HepG2 (cell line): ENCODE data around the gene DOCK3. TPM values are rescaled to one million over a fixed set of nuclear protein-coding genes. Genes with fewer than 3 reads are reported as not detected.

Source experiments
- ATAC-seq: fragments of 200-7000 bp; cut with Tn5 transposase; 3 replicates; pipeline ENCODE4 v1.9.1; 2020; ENCODE audit warnings: mild to moderate bottlenecking, moderate library complexity
- BruUV-seq: library from RNA; stranded (reverse); fragments of 400-500 nt; replicated peaks from 2 replicates; lab custom pipeline; 2021; lab: Mats Ljungman, UMichigan
- CTCF ChIA-PET: fragments of 300-600 bp; formaldehyde crosslinking; extraction: SDS; loops from one replicate; lab custom pipeline; 2021; ENCODE audit warnings: low total read pairs, inconsistent platforms, low intra/inter-chr PET ratio; lab: Yijun Ruan, JAX
- POLR2A ChIA-PET: fragments of 350-600 bp; sonication (Branson Sonifier 250); formaldehyde crosslinking; loops from one replicate; lab custom pipeline; 2020; ENCODE audit warnings: antibody characterized with exemption, inconsistent platforms; lab: Yijun Ruan, JAX
- DNase-seq: peaks from one replicate; pipeline ENCODE4 v3.0.0-alpha.2; 2015; ENCODE audit warnings: low spot score
- FAIRE-seq: peaks from 3 replicates; lab custom pipeline; 2011; peaks lifted over from hg19 to GRCh38; lab: Jason Lieb, UNC
- H2AFZ ChIP-seq: one replicate; pipeline ENCODE4 v1.6.1; 2011; ENCODE audit warnings: low read length, inconsistent platforms
- H3K27ac ChIP-seq: fragments of 300-600 bp; 3 replicates; pipeline ENCODE4 v1.8.0; 2011; ENCODE audit warnings: mixed run types, mild to moderate bottlenecking, mixed read lengths, low read length, inconsistent platforms; ENCODE audit not compliant: insufficient read depth; ENCODE audit errors: extremely low read length
- H3K27me3 ChIP-seq, 2 experiments: fragments of 200-600 bp in 1 of 2; 2 replicates in 1 of 2; 3 replicates in 1 of 2; pipeline versions ENCODE4 v1.6.0 to v1.8.0; 2011; ENCODE audit warnings: low read length in 2 of 2, mild to moderate bottlenecking in 2 of 2, moderate library complexity in 2 of 2, inconsistent platforms in 1 of 2; ENCODE audit not compliant: insufficient read depth in 2 of 2, control insufficient read depth in 1 of 2
- H3K36me3 ChIP-seq, 2 experiments: fragments of 200-600 bp in 1 of 2; replicated peaks in 1 of 2; 2 replicates in 1 of 2; 3 replicates in 1 of 2; pipeline versions ENCODE4 v1.5.1 to v1.8.0; 2011; ENCODE audit warnings: low read length in 2 of 2, inconsistent platforms in 1 of 2; ENCODE audit not compliant: insufficient read depth in 2 of 2, control insufficient read depth in 1 of 2
- H3K4me1 ChIP-seq: 2 replicates; pipeline ENCODE4 v1.5.1; 2012; ENCODE audit warnings: low read length, inconsistent platforms; ENCODE audit not compliant: insufficient read depth
- H3K4me2 ChIP-seq: 2 replicates; pipeline ENCODE4 v1.6.0; 2011; ENCODE audit warnings: low read depth, low read length, inconsistent platforms
- H3K4me3 ChIP-seq, 3 experiments: fragments of 200-600 bp in 1 of 3; sonication (generic), shearing (Covaris generic) in 1 of 3; replicated peaks in 1 of 3; 2 replicates each; pipeline ENCODE4 v1.5.1; 2011 to 2016; ENCODE audit warnings: low read length in 3 of 3, inconsistent platforms in 2 of 3, low read depth in 2 of 3, mild to moderate bottlenecking in 2 of 3, control low read depth in 1 of 3, mixed read lengths in 1 of 3; ENCODE audit not compliant: insufficient read depth in 1 of 3
- H3K79me2 ChIP-seq: one replicate; pipeline ENCODE4 v1.6.1; 2011; ENCODE audit warnings: low read length, inconsistent platforms; ENCODE audit not compliant: insufficient read depth
- H3K9ac ChIP-seq: 2 replicates; pipeline ENCODE4 v1.6.0; 2011; ENCODE audit warnings: mild to moderate bottlenecking, low read depth, low read length, inconsistent platforms; ENCODE audit not compliant: insufficient read depth
- H3K9me3 ChIP-seq: 2 replicates; pipeline ENCODE4 v1.5.1; 2012; ENCODE audit warnings: mild to moderate bottlenecking, low read length
- H4K20me1 ChIP-seq: 2 replicates; pipeline ENCODE4 v1.6.0; 2011; ENCODE audit warnings: inconsistent platforms, mild to moderate bottlenecking, low read length, moderate library complexity; ENCODE audit not compliant: insufficient read depth
- ATF7 ChIP-seq, 2 experiments: fragments of 450-650 bp in 1 of 2; sonication (generic) in 1 of 2; formaldehyde crosslinking in 1 of 2; IDR thresholded peaks; 2 replicates each; pipeline versions ENCODE4 v1.4.0 to v1.6.1; 2016 to 2020; ENCODE audit warnings: antibody characterized with exemption in 1 of 2, mild to moderate bottlenecking in 1 of 2, missing genetic modification reagents in 1 of 2
- BCL6 ChIP-seq: IDR thresholded peaks from 2 replicates; pipeline ENCODE4 v1.6.1; 2016; ENCODE audit warnings: missing genetic modification reagents, missing compliant biosample characterization
- FOXO1 ChIP-seq: sonication (generic); formaldehyde crosslinking; IDR thresholded peaks from 2 replicates; pipeline ENCODE4 v1.4.0; 2020; ENCODE audit warnings: missing genetic modification reagents
- MATR3 ChIP-seq: sonication (generic); formaldehyde crosslinking; IDR thresholded peaks from 2 replicates; pipeline ENCODE4 v1.4.0; 2020; ENCODE audit warnings: missing genetic modification reagents
- NAIF1 ChIP-seq: sonication (generic); formaldehyde crosslinking; IDR thresholded peaks from 2 replicates; pipeline ENCODE4 v1.5.0; 2020; ENCODE audit warnings: mild to moderate bottlenecking, missing genetic modification reagents, borderline replicate concordance
- RBAK ChIP-seq: sonication (generic); formaldehyde crosslinking; IDR thresholded peaks from 2 replicates; pipeline ENCODE4 v1.5.1; 2020; ENCODE audit warnings: mild to moderate bottlenecking, missing genetic modification reagents
- SKI ChIP-seq: fragments of 450-650 bp; IDR thresholded peaks from one replicate; pipeline ENCODE4 v1.6.1; 2018; ENCODE audit warnings: mild to moderate bottlenecking; ENCODE audit not compliant: partially characterized antibody
- TCF12 ChIP-seq, 2 experiments: fragments of 450-650 bp in 1 of 2; sonication (generic) in 1 of 2; formaldehyde crosslinking in 1 of 2; IDR thresholded peaks; 2 replicates each; pipeline versions ENCODE4 v1.6.1 to v1.8.0; 2017 to 2022; ENCODE audit warnings: antibody characterized with exemption in 1 of 2, mild to moderate bottlenecking in 1 of 2, missing genetic modification reagents in 1 of 2, moderate library complexity in 1 of 2
- XBP1 ChIP-seq: sonication (generic); formaldehyde crosslinking; IDR thresholded peaks from 2 replicates; pipeline ENCODE4 v1.5.0; 2020; ENCODE audit warnings: missing genetic modification reagents
- ZBTB38 ChIP-seq: sonication (generic); formaldehyde crosslinking; IDR thresholded peaks from 2 replicates; pipeline ENCODE4 v1.5.1; 2020; ENCODE audit warnings: mild to moderate bottlenecking, missing genetic modification reagents
- ZFAT ChIP-seq: sonication (generic); formaldehyde crosslinking; conservative IDR thresholded peaks from 2 replicates; pipeline ENCODE4 v1.8.1; 2023; ENCODE audit warnings: missing genetic modification reagents, inconsistent platforms
- ZNF572 ChIP-seq: sonication (generic); formaldehyde crosslinking; IDR thresholded peaks from 2 replicates; pipeline ENCODE4 v1.5.1; 2020; ENCODE audit warnings: mild to moderate bottlenecking, missing genetic modification reagents
- ZNF792 ChIP-seq: IDR thresholded peaks from 2 replicates; pipeline ENCODE4 v1.6.1; 2016
- ZNF879 ChIP-seq: sonication (generic); formaldehyde crosslinking; IDR thresholded peaks from 2 replicates; pipeline ENCODE4 v1.8.1; 2023; ENCODE audit warnings: missing genetic modification reagents
- WGBS: methylation state at CpG from one replicate; pipeline ENCODE4 v1.1.6; 2017; ENCODE audit warnings: low lambda C conversion rate; 5-methylcytosine and 5-hydroxymethylcytosine counted together
- in situ Hi-C: cut with HindIII; loops from 2 replicates; pipeline ENCODE4 v1.10.0; 2017; ENCODE audit warnings: low pct_unique_long_range_greater_than_20kb; ENCODE audit not compliant: extremely low pct_ligation_motif_present
- intact Hi-C: fragments of 100-400 bp; cut with micrococcal nuclease; formaldehyde crosslinking; loops from one replicate; pipeline ENCODE4 v1.10.0; 2022; ENCODE audit not compliant: unreplicated experiment
- polyA plus RNA-seq, 8 experiments: library from polyadenylated mRNA; depleted of rRNA in 3 of 8; stranded (reverse) in 7 of 8; unstranded in 1 of 8; fragments of >200 nt; fragmentation: Illumina TruSeq in 4 of 8; extraction: Trizol in 4 of 8; gene quantifications; 2 replicates each; pipeline versions ENCODE4 v1.2.1 to v1.2.3, GENCODE V29; 2011 to 2016; ENCODE audit warnings: low read depth in 4 of 8, missing spikeins in 1 of 8, mixed read lengths in 1 of 8; ENCODE audit not compliant: insufficient read depth in 1 of 8
- total RNA-seq, 5 experiments: library from RNA; depleted of rRNA; stranded (reverse); fragments of >200 nt; fragmentation: Illumina TruSeq; extraction: Trizol; gene quantifications; 2 replicates each; pipeline ENCODE4 v1.2.3, GENCODE V29; 2016; ENCODE audit warnings: low read depth in 1 of 5
- TF ChIP-seq, protein P1 (sequence below): sonication (generic); formaldehyde crosslinking; IDR thresholded peaks from 2 replicates; pipeline ENCODE4 v1.4.0; 2020; ENCODE audit warnings: mild to moderate bottlenecking, missing genetic modification reagents
- TF ChIP-seq, protein P2 (sequence below): sonication (generic); formaldehyde crosslinking; IDR thresholded peaks from 2 replicates; pipeline ENCODE4 v1.5.1; 2020; ENCODE audit warnings: mild to moderate bottlenecking, moderate library complexity, missing genetic modification reagents

The DOCK3 gene
- total and polyA plus RNA-seq, 2 of the 13 experiments (the other 11 are each of a cell fraction or from before 2014, with no cell fraction given) = not detected

DNA sequence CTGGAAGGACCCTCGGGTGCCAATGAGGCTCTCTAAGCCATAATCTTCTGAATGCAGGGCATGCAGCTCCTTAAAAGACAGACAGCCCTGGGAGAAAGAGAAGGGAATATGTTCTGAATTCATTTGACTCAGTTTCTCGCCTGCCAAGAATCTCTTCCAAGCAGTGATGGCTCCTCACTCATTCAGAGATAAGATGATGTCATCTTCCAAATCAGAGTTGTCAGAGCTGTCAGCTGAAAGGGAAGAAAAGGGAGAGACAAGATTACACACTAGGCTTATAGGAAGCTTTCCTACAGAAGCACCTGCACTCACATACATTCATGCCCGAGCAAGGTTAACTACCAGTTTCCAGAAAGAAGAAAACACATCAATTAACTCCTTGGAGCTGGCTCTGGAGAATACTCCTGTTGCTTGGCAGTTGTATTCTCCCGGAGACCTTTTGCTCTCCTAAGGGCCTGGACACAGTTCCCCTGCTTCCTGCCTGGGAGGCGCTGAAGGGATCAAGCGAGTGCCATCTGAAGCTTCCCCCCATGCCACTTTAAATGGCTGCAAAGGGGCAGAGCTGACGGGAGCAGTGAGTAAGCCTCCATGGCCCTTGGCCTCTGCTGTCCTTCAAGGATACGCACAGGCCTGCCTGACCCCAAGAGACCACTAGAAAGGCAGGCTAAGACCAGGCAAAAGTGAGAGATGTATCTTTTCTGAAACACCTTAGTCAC is 724.0 kb downstream of the DOCK3 start:
- Histone ChIP-seq H3K36me3 (peaks cover 26 to 74% of the 10 kb centered on the region in 2 experiments), H3K27me3 (no peaks in the 10 kb centered on the region), H3K4me3 (no peak overlapping the region), H2AFZ (no peak overlapping the region), H4K20me1 (peaks cover 17% of the 10 kb centered on the region), H3K9me3 (no peaks in the 10 kb centered on the region), H3K4me1 (peaks cover 13% of the 10 kb centered on the region), H3K27ac (no peak overlapping the region), H3K9ac (no peak overlapping the region), H3K79me2 (peaks cover 18% of the 10 kb centered on the region), H3K4me2 (no peak overlapping the region)
- WGBS = 99% methylated on average over 7 of the region's 8 CpGs
- CTCF ChIA-PET = no interaction called here
- no TSS peak for BruUV-seq
- no peak for TF ChIP-seq ZNF572 (CRISPR knock-in tag)
- peak; percentile 90 for TF ChIP-seq ATF7 (IDR thresholded peaks at IDR 0.05)
- TF ChIP-seq ATF7 (CRISPR knock-in tag; IDR thresholded peaks at IDR 0.05) = no peak
- in situ Hi-C loops (no loop called here), intact Hi-C loops (no loop called here)
- ATAC-seq (no peak), DNase-seq (no peak), FAIRE-seq (no peak)
- POLR2A ChIA-PET = interaction anchor here (0.8 kb wide), 1 partner anchor 14 kb away, joined by 3 read pairs; the partner anchor contains the start of gene MANF

DNA sequence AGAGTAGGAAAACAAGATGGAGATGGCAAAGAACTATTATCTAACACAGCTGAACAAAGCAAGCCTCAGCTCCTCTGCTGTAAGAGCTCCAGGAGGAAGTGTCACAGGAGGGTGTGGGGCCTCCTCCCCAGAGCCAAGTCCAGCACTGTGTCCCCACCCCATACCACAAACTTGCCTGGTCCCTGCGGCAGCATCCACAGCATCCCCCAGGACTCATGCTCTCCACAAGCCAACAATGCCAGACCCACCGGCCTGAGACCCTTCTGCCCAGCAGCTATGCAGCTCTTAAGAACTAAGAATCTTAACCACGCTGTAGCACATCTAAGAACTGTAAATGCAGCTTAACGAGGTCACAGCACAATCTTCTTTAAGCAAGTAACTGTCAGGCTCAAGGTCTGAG is 725.4 kb downstream of the DOCK3 start:
- CTCF ChIA-PET = no interaction called here
- FAIRE-seq (no peak), DNase-seq (no peak), ATAC-seq (no peak)
- BruUV-seq = no TSS peak
- POLR2A ChIA-PET = no interaction called here
- Histone ChIP-seq H3K27me3 (no peaks in the 10 kb centered on the region), H3K27ac (no peak overlapping the region), H2AFZ (no peak overlapping the region), H4K20me1 (0 out of 2 replicates have a peak, but pooled peaks cover 6% of the 10 kb centered on the region), H3K9ac (no peak overlapping the region), H3K4me3 (no peak overlapping the region), H3K4me2 (no peak overlapping the region), H3K79me2 (peaks cover 4% of the 10 kb centered on the region), H3K4me1 (no peaks in the 10 kb centered on the region), H3K9me3 (no peaks in the 10 kb centered on the region), H3K36me3 (peaks cover 25 to 70% of the 10 kb centered on the region in 2 experiments)
- in situ Hi-C loops (no loop called here), intact Hi-C loops (no loop called here)
- WGBS = 96% methylated on average over 4 of the region's 4 CpGs
- TF ChIP-seq BCL6 (CRISPR knock-in tag) (no peak), ZBTB38 (CRISPR knock-in tag) (no peak), ZFAT (CRISPR knock-in tag) (no peak), MATR3 (no peak), SKI (no peak), RBAK (CRISPR knock-in tag) (no peak), XBP1 (no peak), ZNF879 (CRISPR knock-in tag) (no peak), FOXO1 (CRISPR knock-in tag) (no peak), ZNF792 (CRISPR knock-in tag) (no peak), NAIF1 (CRISPR knock-in tag) (no peak), TCF12 (IDR thresholded peaks at IDR 0.05) (no peak), TCF12 (CRISPR knock-in tag; IDR thresholded peaks at IDR 0.05) (no peak)
- TF ChIP-seq, protein P1, sequence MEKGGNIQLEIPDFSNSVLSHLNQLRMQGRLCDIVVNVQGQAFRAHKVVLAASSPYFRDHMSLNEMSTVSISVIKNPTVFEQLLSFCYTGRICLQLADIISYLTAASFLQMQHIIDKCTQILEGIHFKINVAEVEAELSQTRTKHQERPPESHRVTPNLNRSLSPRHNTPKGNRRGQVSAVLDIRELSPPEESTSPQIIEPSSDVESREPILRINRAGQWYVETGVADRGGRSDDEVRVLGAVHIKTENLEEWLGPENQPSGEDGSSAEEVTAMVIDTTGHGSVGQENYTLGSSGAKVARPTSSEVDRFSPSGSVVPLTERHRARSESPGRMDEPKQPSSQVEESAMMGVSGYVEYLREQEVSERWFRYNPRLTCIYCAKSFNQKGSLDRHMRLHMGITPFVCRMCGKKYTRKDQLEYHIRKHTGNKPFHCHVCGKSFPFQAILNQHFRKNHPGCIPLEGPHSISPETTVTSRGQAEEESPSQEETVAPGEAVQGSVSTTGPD (CRISPR knock-in tag) = no peak
- TF ChIP-seq, protein P2, sequence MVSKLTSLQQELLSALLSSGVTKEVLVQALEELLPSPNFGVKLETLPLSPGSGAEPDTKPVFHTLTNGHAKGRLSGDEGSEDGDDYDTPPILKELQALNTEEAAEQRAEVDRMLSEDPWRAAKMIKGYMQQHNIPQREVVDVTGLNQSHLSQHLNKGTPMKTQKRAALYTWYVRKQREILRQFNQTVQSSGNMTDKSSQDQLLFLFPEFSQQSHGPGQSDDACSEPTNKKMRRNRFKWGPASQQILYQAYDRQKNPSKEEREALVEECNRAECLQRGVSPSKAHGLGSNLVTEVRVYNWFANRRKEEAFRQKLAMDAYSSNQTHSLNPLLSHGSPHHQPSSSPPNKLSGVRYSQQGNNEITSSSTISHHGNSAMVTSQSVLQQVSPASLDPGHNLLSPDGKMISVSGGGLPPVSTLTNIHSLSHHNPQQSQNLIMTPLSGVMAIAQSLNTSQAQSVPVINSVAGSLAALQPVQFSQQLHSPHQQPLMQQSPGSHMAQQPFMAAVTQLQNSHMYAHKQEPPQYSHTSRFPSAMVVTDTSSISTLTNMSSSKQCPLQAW (CRISPR knock-in tag) = no peak
